ENCODE results near the gene SAC3D1. TPM values are rescaled to one million over a fixed set of nuclear protein-coding genes. Genes with fewer than 3 reads are reported as not detected.

Gene SAC3D1
- total and polyA plus RNA-seq, 9 of the 15 experiments (the other 6 are each of a cell fraction or from before 2014, with no cell fraction given), result 0.20 to 35.2 (median 5.8) TPM

- TF ChIP-seq NFIC (IDR thresholded peaks at IDR 0.05) (peak; percentile 64), SP1 (CRISPR knock-in tag; IDR thresholded peaks at IDR 0.05) (peak; percentile 87; the same call in 1 of the 2 replicates), ATF2 (CRISPR knock-in tag; IDR thresholded peaks at IDR 0.05) (peak; percentile 90), MGA (IDR thresholded peaks at IDR 0.05) (peak; percentile 90), ID3 (CRISPR knock-in tag; IDR thresholded peaks at IDR 0.05) (no peak), ID3 (tag; IDR thresholded peaks at IDR 0.05) (0 out of 2 replicates have a peak, but pooled peaks have one; percentile 64), TAF7 (tag; IDR thresholded peaks at IDR 0.05) (0 out of 2 replicates have a peak, but pooled peaks have one; percentile 16), GABPA (tag; conservative IDR thresholded peaks at IDR 0.05; ENCODE audit: low read depth) (peak; percentile 76)
Observed at GRCh38 chr11:65013888-65014725, 26.9 kb upstream of the SAC3D1 start, which contains the start of gene ARL2 (continued).
